Mesodermal cell (in vitro differentiated cells): ENCODE measurements around the gene ITGAX.
"Not testable (repeated sequence)": the region's sequence is repeated elsewhere in the genome, so short reads cannot be mapped to it uniquely, and the experiment has no call there.

Experiments used
- H3K27ac ChIP-seq: 2 replicates; pipeline ENCODE4 v1.7.0; 2013; ENCODE audit warnings: mild to moderate bottlenecking, low read depth, low read length, moderate library complexity; ENCODE audit not compliant: severe bottlenecking
- H3K36me3 ChIP-seq: 2 replicates; pipeline ENCODE4 v1.7.1; 2013; ENCODE audit warnings: mild to moderate bottlenecking, low read length, moderate library complexity; ENCODE audit not compliant: control insufficient read depth, insufficient read depth
- H3K4me1 ChIP-seq: one replicate; pipeline ENCODE4 v1.7.1; 2013; ENCODE audit warnings: mild to moderate bottlenecking, low read length; ENCODE audit not compliant: insufficient read depth, control insufficient read depth, poor library complexity, severe bottlenecking
- H3K4me3 ChIP-seq: 2 replicates; pipeline ENCODE4 v1.7.0; 2013; ENCODE audit warnings: low read length, control low read depth, mild to moderate bottlenecking; ENCODE audit not compliant: insufficient read depth, poor library complexity, severe bottlenecking; ENCODE audit errors: extremely low read depth
- H3K9me3 ChIP-seq: 2 replicates; pipeline ENCODE4 v1.7.1; 2013; ENCODE audit warnings: mild to moderate bottlenecking, low read length, moderate library complexity; ENCODE audit not compliant: control insufficient read depth
- WGBS, 2 experiments: methylation state at CpG; one replicate each; pipeline ENCODE4 v1.1.5; 2013; ENCODE audit warnings: missing lambda C conversion rate in 2 of 2; ENCODE audit not compliant: insufficient coverage in 2 of 2; 5-methylcytosine and 5-hydroxymethylcytosine counted together

The ITGAX gene

DNA sequence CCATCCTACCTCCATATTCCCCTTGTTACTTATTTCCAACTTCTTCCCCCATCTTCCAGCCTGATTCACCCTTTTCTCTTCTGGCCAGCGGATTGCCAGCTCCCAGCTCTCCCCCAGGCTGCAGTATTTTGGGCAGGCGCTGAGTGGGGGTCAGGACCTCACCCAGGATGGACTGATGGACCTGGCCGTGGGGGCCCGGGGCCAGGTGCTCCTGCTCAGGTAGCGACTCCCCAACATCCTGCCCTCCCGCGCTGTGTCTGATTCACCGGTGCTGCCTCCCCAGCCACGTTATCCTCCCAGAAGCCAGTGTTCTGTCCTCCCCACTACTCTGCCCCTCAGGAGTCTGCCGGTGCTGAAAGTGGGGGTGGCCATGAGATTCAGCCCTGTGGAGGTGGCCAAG lies 57.8 kb downstream of the ITGAX start:
- 81 to 83% methylated on average over 5 of the region's 10 CpGs for WGBS, 2 experiments
- H3K36me3 ChIP-seq, result no peaks in the 10 kb centered on the region
- no peaks in the 10 kb centered on the region for H3K9me3 ChIP-seq
- H3K4me3 ChIP-seq, result no peak overlapping the region
- no peaks in the 10 kb centered on the region for H3K4me1 ChIP-seq
- no peak overlapping the region for H3K27ac ChIP-seq

DNA sequence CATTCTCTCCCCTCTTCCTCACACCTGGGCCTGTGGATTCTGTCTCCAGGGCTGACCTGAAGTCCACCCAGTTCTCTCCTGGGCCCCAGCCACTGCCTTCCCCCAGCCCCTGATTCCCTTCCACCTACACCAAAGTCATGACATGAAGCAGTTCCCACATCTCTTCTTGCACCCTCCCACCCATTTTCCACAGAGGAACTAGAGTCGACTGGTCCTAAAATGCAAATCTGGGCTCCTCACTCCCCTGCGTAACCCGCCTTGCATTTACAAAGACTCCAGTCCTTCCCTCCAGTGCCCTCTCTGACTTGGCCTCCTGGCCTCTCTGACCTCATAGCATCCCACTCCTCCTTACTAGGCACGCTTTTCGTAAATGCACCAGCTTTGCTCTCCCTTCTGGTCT lies 58.4 kb downstream of the ITGAX start:
- no peaks in the 10 kb centered on the region for H3K4me1 ChIP-seq
- WGBS, 2 experiments, result 83 to 98% methylated on average over 5 of the region's 5 CpGs
- H3K27ac ChIP-seq, result no peak overlapping the region
- H3K4me3 ChIP-seq, result no peak overlapping the region
- no peaks in the 10 kb centered on the region for H3K36me3 ChIP-seq
- H3K9me3 ChIP-seq, result no peaks in the 10 kb centered on the region

DNA sequence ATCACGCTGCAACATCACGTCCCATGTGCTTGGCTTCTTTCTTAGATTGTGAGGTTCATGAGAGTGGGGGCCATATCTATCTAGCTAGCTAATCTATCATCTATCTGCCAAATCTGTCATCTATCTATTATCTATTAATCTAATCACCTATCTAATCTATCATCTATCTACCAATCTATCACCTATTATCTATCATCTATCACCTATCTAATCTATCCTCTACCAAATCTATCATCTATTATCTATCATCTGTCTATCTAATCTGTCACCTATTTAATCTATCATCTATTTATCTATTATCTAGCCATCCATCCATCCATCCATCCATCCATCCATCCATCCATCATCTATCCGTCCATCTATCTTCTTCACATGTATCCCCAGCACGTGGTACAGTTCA lies 59.0 kb downstream of the ITGAX start:
- H3K9me3 ChIP-seq, result no peaks in the 10 kb centered on the region
- H3K4me1 ChIP-seq, result no peaks in the 10 kb centered on the region
- 87 to 92% methylated on average over 4 of the region's 4 CpGs for WGBS, 2 experiments
- H3K36me3 ChIP-seq, result no peaks in the 10 kb centered on the region
- no peak overlapping the region for H3K4me3 ChIP-seq
- H3K27ac ChIP-seq, result no peak overlapping the region

DNA sequence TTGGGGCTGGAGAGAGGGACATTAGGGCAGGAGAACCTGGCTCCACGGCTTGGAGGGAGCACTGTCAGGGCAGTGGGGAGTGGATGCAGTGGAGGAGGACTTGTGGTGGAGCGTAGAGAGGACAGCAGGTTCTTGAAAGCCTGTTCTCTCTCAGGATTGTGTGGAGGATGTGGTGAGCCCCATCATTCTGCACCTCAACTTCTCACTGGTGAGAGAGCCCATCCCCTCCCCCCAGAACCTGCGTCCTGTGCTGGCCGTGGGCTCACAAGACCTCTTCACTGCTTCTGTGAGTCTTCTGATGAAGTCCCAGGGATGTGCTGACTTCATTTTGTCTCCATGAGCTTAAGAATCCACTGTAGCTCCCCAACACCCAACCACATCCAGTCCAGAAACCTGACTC lies 59.7 kb downstream of the ITGAX start:
- H3K4me1 ChIP-seq, result no peaks in the 10 kb centered on the region
- no peak overlapping the region for H3K4me3 ChIP-seq
- no peak overlapping the region for H3K27ac ChIP-seq
- 63 to 81% methylated on average over 1 to 3 of the region's 4 CpGs for whole genome bisulfite sequencing, 2 experiments
- no peaks in the 10 kb centered on the region for H3K36me3 ChIP-seq
- no peaks in the 10 kb centered on the region for H3K9me3 ChIP-seq

DNA sequence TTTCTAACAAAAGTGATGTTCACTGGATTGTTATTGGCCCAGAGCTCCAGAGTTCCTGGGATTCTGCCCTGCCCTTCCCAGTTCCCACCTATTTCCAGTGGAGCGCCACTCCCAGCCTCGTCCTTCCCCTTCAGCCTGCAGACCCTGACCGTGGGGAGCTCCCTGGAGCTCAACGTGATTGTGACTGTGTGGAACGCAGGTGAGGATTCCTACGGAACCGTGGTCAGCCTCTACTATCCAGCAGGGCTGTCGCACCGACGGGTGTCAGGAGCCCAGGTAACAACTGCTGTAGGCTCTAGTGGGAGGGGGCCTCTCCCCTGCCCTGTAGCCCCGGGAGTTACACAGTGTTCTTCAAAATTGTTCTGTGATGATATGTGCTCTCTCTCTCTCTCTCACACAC lies 61.4 kb downstream of the ITGAX start:
- no peaks in the 10 kb centered on the region for H3K36me3 ChIP-seq
- H3K27ac ChIP-seq, result no peak overlapping the region
- no peaks in the 10 kb centered on the region for H3K9me3 ChIP-seq
- no peaks in the 10 kb centered on the region for H3K4me1 ChIP-seq
- no peak overlapping the region for H3K4me3 ChIP-seq
- WGBS, 2 experiments, result 78 to 85% methylated on average over 7 to 9 of the region's 11 CpGs

DNA sequence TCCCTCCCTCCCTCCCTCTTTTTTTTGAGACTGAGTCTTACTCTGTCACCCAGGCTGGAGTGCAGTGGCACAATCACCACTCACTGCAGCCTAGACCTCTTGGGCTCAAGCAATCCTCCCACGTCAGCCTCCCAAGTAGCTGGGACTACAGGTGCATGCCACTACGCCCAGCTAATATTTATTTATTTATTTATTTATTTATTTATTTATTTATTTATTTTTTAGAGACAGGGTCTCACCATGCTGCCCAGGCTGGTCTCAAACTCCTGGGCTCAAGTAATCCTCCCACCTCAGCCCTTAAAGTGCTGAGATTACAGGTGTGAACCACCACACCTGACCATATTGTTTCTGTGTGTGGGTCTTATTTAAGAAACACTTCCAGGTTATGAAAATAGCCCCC lies 62.1 kb downstream of the ITGAX start:
- H3K4me3 ChIP-seq, H3K36me3 ChIP-seq, H3K4me1 ChIP-seq, H3K9me3 ChIP-seq, H3K27ac ChIP-seq: not testable (repeated sequence)
- 100% methylated on average over 1 of the region's 2 CpGs; no CpG with 5 or more reads in 1 of the 2 experiments for whole genome bisulfite sequencing, 2 experiments

DNA sequence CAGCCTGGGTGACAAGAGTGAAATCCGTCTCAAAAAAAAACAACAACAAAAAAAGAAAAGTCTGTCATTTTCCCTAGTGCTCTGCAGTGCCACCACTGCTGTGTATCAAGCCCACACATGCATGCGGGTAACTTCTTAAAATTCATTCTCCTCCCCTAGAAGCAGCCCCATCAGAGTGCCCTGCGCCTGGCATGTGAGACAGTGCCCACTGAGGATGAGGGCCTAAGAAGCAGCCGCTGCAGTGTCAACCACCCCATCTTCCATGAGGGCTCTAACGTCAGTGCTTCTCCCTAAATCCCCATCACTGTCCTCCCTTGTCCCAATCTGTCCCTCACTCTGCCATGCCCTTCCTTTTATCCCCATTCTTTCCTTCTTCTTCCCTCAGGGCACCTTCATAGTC lies 62.9 kb downstream of the ITGAX start:
- no peaks in the 10 kb centered on the region for H3K4me1 ChIP-seq
- H3K4me3 ChIP-seq, result no peak overlapping the region
- WGBS, 2 experiments, result 93 to 96% methylated on average over 4 of the region's 5 CpGs
- H3K9me3 ChIP-seq, result no peaks in the 10 kb centered on the region
- H3K27ac ChIP-seq, result no peak overlapping the region
- H3K36me3 ChIP-seq, result no peaks in the 10 kb centered on the region

DNA sequence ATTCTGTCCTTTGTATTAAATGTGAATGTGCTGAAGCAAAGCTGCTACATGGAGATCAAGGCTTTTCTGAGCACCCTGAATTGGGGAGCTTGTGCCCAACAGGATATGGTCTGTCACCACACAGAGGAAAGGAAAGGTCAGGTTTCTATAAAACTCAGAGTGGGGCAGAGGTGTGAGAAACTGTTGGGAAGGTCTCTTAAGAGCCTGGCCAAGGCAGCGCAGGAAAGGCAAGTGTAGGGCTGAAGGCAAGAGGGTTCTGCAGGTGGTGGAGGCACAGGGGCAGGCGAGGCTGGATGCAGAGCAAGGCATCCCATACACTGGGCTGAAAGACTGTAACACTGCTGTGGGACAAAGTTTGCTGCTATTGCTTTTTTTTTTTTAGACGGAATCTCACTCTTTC lies 65.1 kb downstream of the ITGAX start:
- H3K4me3 ChIP-seq, result no peak overlapping the region
- H3K27ac ChIP-seq, result no peak overlapping the region
- no peaks in the 10 kb centered on the region for H3K4me1 ChIP-seq
- no peaks in the 10 kb centered on the region for H3K36me3 ChIP-seq
- H3K9me3 ChIP-seq, result no peaks in the 10 kb centered on the region
- 82 to 91% methylated on average over 3 of the region's 3 CpGs for WGBS, 2 experiments

DNA sequence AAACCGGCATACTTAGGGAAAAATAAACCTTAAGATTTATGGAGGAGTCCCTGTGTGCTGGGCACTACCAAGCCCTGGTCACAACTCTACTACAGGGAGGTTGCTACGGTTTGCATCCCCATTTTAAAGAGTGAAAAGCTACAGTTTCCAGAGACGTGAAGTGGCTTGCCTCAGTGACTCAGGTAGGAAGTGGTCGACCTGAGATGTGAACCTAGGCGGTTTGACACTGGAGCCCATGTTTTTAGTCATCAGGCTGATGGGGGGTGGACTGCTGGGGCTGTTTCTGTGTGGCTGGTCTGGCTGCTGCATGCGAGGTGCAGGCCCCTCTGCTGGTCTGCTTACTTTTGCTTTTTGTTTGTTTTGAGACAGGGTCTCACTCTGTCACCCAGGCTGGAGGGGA lies 66.6 kb downstream of the ITGAX start:
- Histone ChIP-seq H3K27ac (no peak overlapping the region), H3K4me3 (no peak overlapping the region)
- 83 to 90% methylated on average over 5 of the region's 6 CpGs for WGBS, 2 experiments

DNA sequence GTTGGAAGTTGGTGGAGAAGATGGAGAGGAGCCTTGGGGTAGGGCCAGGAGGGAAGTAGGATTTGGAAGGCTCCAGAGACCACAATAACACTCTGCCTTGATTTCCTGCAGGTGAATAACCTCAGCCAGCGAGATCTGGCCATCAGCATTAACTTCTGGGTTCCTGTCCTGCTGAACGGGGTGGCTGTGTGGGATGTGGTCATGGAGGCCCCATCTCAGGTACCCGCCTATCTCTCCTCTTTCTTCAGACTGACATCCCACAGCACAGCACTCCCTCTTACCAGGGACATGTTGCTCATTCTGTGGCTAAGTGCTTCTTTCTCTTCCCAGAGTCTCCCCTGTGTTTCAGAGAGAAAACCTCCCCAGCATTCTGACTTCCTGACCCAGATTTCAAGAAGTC lies 68.3 kb downstream of the ITGAX start:
- WGBS, 2 experiments, result 66 to 81% methylated on average over 2 of the region's 3 CpGs
- Histone ChIP-seq H3K36me3 (no peaks in the 10 kb centered on the region), H3K4me3 (no peak overlapping the region), H3K9me3 (no peaks in the 10 kb centered on the region), H3K27ac (no peak overlapping the region), H3K4me1 (no peaks in the 10 kb centered on the region)

More for the DNA sequence above, 66.6 kb downstream of the ITGAX start:
- no peaks in the 10 kb centered on the region for H3K4me1 ChIP-seq
- H3K36me3 ChIP-seq, result no peaks in the 10 kb centered on the region
- H3K9me3 ChIP-seq, result no peaks in the 10 kb centered on the region

DNA sequence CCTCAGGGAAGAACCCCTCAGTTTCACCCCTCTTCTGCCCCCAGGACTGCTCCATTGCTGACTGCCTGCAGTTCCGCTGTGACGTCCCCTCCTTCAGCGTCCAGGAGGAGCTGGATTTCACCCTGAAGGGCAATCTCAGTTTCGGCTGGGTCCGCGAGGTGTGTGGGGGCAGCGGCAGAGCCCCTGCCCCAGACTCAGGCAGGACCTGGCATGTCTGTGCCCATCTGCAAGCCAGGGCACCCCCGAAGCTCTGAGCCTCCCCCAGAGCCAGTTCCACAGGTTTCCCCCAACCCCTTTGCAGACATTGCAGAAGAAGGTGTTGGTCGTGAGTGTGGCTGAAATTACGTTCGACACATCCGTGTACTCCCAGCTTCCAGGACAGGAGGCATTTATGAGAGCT lies 68.8 kb downstream of the ITGAX start:
- no peak overlapping the region for H3K4me3 ChIP-seq
- H3K4me1 ChIP-seq, result no peaks in the 10 kb centered on the region
- WGBS, 2 experiments, result 72 to 85% methylated on average over 5 to 7 of the region's 12 CpGs
- H3K36me3 ChIP-seq, result no peaks in the 10 kb centered on the region
- no peak overlapping the region for H3K27ac ChIP-seq
- H3K9me3 ChIP-seq, result no peaks in the 10 kb centered on the region
